ENCODE measurements around the gene DEPDC5. TPM values are rescaled to one million over a fixed set of nuclear protein-coding genes. Genes with fewer than 3 reads are reported as not detected.
"Not testable (repeated sequence)": the region's sequence is repeated elsewhere in the genome, so short reads cannot be mapped to it uniquely, and the experiment has no call there.

Gene DEPDC5
- total RNA-seq, 5 donors from 2014 or later (not counting 1 experiment from before 2014, with no cell fraction given): 40.3 to 52.7 (median 49.0) TPM

DNA sequence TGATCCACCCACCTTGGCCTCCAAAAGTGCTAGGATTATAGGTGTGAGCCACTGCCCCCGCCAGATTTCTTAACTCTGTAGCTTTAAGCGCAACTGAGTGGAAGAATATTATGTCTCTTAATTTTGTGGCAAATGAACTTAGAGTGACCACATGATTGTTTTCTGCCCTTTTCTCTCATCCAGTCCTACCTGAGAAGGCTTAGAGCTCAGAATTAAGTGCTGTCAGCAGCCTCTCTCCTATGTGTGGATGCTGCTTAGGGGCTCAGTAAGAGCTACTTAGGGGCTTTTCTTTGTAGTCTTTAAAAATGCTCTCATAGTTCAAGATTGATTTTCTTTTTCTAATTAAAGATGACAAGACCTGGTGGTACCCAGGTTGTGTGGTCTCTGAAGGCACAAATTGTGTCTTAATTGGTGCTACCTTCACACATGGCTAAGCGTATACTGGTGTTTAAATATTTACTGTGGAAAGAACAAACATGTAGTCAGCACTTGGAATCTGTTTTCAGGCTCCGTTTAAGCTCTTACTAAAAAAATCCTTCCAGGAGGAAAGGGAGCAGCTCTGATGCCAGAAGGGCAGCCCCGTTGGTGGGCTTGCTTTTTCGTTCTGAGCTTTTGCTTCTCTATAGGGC, 59.3 kb downstream of the DEPDC5 start:
- Histone ChIP-seq H3K9me3 (no peaks in the 10 kb centered on the region), H3K4me3 (ENCODE audit: control insufficient read depth in 1 of 2, extremely low read depth in 1 of 2, low read length in 1 of 2) (no peak overlapping the region), H3K36me3 (ENCODE audit: control insufficient read depth in 2 of 2, extremely low read depth in 1 of 2, insufficient read depth in 1 of 2, low read length in 1 of 2) (peaks cover 16 to 51% of the 10 kb centered on the region in 2 donors), H3K27me3 (replicated peaks in 1 of 2; ENCODE audit: control insufficient read depth in 2 of 2, extremely low read depth in 1 of 2, insufficient read depth in 2 of 2, low read length in 1 of 2) (no peaks in the 10 kb centered on the region), H3K4me1 (ENCODE audit: control insufficient read depth in 1 of 2, extremely low read depth in 1 of 2, insufficient read depth in 2 of 2, low read length in 2 of 2) (no peaks in the 10 kb centered on the region), H3K27ac (ENCODE audit: low read length) (no peak overlapping the region)
- Mint-ChIP-seq H3K36me3 (peaks cover 56% of the 10 kb centered on the region), H3K27me3 (no peaks in the 10 kb centered on the region), H3K27ac (no peak overlapping the region), H3K9me3 (no peaks in the 10 kb centered on the region), H3K4me3 (no peak overlapping the region), H3K4me1 (no peaks in the 10 kb centered on the region)
- no peak for DNase-seq
- WGBS (ENCODE audit: insufficient coverage): 100% methylated on average over 3 of the region's 6 CpGs
- ChIA-PET CTCF (interaction anchor here in 1 of 2 donors (0.6 kb wide), 1 partner anchor 52 kb away, joined by 5 read pairs; no protein-coding TSS in a partner anchor), POLR2A (no interaction called here)
- ATAC-seq (replicated peaks in 1 of 4): no peak

DNA sequence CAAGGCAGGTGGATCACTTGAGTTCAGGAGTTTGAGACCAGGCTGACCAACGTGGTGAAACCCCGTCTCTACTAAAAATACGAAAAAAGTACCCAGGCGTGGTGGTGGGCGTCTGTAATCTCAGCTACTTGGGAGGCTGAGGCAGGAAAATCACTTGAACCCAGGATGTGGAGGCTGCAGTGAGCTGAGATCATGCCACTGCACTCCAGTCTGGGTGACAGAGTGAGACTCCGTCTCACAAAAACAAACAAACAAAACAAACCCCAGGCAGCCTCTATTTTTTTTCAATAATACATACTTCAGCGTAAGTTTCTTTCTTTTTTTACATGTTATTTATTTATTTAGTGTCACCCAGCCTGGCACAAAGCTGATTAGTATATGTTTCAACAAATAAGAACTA, 60.1 kb downstream of the DEPDC5 start:
- not testable (repeated sequence) for ATAC-seq (replicated peaks in 1 of 4)
- H3K36me3 ChIP-seq (ENCODE audit: control insufficient read depth in 2 of 2, extremely low read depth in 1 of 2, insufficient read depth in 1 of 2, low read length in 1 of 2): peaks cover 16 to 59% of the 10 kb centered on the region in 2 donors

DNA sequence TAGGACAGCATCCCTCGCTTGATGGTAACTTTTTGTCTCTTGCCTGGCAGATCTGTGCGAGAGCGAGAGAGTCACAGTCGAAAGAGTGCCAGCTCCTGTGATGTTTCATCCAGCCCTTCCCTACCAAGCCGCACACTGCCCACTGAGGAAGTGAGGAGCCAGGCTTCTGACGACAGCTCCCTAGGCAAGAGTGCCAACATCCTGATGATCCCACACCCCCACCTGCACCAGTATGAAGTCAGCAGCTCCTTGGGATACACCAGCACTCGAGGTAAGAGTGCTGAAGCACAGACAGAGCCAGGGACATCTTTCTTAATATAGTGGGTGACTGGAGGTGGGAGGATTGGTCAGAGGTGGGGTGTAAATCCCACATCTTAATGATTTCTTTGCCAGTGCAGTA, 61.1 kb downstream of the DEPDC5 start:
- H3K36me3 Mint-ChIP-seq: peaks cover 64% of the 10 kb centered on the region
- no peaks in the 10 kb centered on the region for H3K4me1 ChIP-seq (ENCODE audit: control insufficient read depth in 1 of 2, extremely low read depth in 1 of 2, insufficient read depth in 2 of 2, low read length in 2 of 2)
- no peaks in the 10 kb centered on the region for H3K9me3 ChIP-seq
- CTCF ChIA-PET: interaction anchor here in 1 of 2 donors (0.8 kb wide), 1 partner anchor 35 kb away, joined by 4 read pairs; no protein-coding TSS in a partner anchor
- H3K27ac ChIP-seq (ENCODE audit: low read length): no peak overlapping the region
- H3K4me3 Mint-ChIP-seq: no peak overlapping the region
- no peak overlapping the region for H3K27ac Mint-ChIP-seq
- POLR2A ChIA-PET: interaction anchor here (0.7 kb wide), 2 partner anchors 10 to 51 kb away, joined by 4 to 11 read pairs; no protein-coding TSS in a partner anchor
- H3K27me3 ChIP-seq (replicated peaks in 1 of 2; ENCODE audit: control insufficient read depth in 2 of 2, extremely low read depth in 1 of 2, insufficient read depth in 2 of 2, low read length in 1 of 2): no peaks in the 10 kb centered on the region
- no peaks in the 10 kb centered on the region for H3K27me3 Mint-ChIP-seq
- DNase-seq: no peak
- H3K36me3 ChIP-seq (ENCODE audit: control insufficient read depth in 2 of 2, extremely low read depth in 1 of 2, insufficient read depth in 1 of 2, low read length in 1 of 2): peaks cover 18 to 63% of the 10 kb centered on the region in 2 donors
- WGBS (ENCODE audit: insufficient coverage): 100% methylated on average over 3 of the region's 7 CpGs
- no peak overlapping the region for H3K4me3 ChIP-seq (ENCODE audit: control insufficient read depth in 1 of 2, extremely low read depth in 1 of 2, low read length in 1 of 2)
- no peak for ATAC-seq (replicated peaks in 1 of 4)
- H3K9me3 Mint-ChIP-seq: no peaks in the 10 kb centered on the region
- peaks cover 0 to 4% (median 0%) of the 10 kb centered on the region in 3 donors for H3K4me1 Mint-ChIP-seq

More for the DNA sequence above, 60.1 kb downstream of the DEPDC5 start:
- H3K27me3 ChIP-seq (replicated peaks in 1 of 2; ENCODE audit: control insufficient read depth in 2 of 2, extremely low read depth in 1 of 2, insufficient read depth in 2 of 2, low read length in 1 of 2); DNase-seq; H3K4me3 Mint-ChIP-seq; POLR2A ChIA-PET; H3K4me1 Mint-ChIP-seq; H3K27ac Mint-ChIP-seq; H3K4me3 ChIP-seq (ENCODE audit: control insufficient read depth in 1 of 2, extremely low read depth in 1 of 2, low read length in 1 of 2); H3K9me3 ChIP-seq; H3K4me1 ChIP-seq (ENCODE audit: control insufficient read depth in 1 of 2, extremely low read depth in 1 of 2, insufficient read depth in 2 of 2, low read length in 2 of 2); H3K9me3 Mint-ChIP-seq; H3K27me3 Mint-ChIP-seq; H3K27ac ChIP-seq (ENCODE audit: low read length): not testable (repeated sequence)
- peaks cover 64% of the 10 kb centered on the region for H3K36me3 Mint-ChIP-seq
- WGBS (ENCODE audit: insufficient coverage): 98% methylated on average over 5 of the region's 7 CpGs
- CTCF ChIA-PET: interaction anchor here in 1 of 2 donors (0.6 kb wide), 1 partner anchor 53 kb away, joined by 5 read pairs; no protein-coding TSS in a partner anchor

DNA sequence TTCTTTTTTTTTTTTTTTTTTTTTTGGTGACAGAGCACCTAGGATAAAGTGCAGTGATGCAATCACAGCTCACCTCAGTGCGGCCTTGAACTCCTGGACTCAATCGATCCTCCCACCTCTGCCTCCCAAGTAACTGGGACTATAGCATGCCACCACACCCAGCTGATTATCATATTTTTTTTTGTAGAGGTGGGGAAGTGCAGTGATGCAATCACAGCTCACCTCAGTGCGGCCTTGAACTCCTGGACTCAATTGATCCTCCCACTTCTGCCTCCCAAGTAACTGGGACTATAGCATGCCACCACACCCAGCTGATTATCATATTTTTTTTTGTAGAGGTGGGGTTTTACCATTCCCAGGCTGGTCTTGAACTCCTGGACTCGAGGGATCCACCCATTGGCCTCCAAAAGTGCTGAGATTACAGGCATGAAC, 61.6 kb downstream of the DEPDC5 start:
- WGBS (ENCODE audit: insufficient coverage): no CpG with 5 or more reads among the region's 4 CpGs
- H3K36me3 Mint-ChIP-seq: peaks cover 62% of the 10 kb centered on the region
- not testable (repeated sequence) for ATAC-seq (replicated peaks in 1 of 4); DNase-seq; H3K9me3 Mint-ChIP-seq; H3K4me1 ChIP-seq (ENCODE audit: control insufficient read depth in 1 of 2, extremely low read depth in 1 of 2, insufficient read depth in 2 of 2, low read length in 2 of 2); H3K9me3 ChIP-seq; H3K4me1 Mint-ChIP-seq; H3K27ac Mint-ChIP-seq; H3K4me3 ChIP-seq (ENCODE audit: control insufficient read depth in 1 of 2, extremely low read depth in 1 of 2, low read length in 1 of 2); H3K27me3 Mint-ChIP-seq; H3K27ac ChIP-seq (ENCODE audit: low read length); H3K27me3 ChIP-seq (replicated peaks in 1 of 2; ENCODE audit: control insufficient read depth in 2 of 2, extremely low read depth in 1 of 2, insufficient read depth in 2 of 2, low read length in 1 of 2); H3K4me3 Mint-ChIP-seq
- POLR2A ChIA-PET: interaction anchor here (0.7 kb wide), 3 partner anchors 10 to 1698 kb away, joined by 4 to 11 read pairs (median 5); no protein-coding TSS in a partner anchor
- CTCF ChIA-PET: interaction anchor here in 1 of 2 donors (0.8 kb wide), 1 partner anchor 35 kb away, joined by 4 read pairs; no protein-coding TSS in a partner anchor
- H3K36me3 ChIP-seq (ENCODE audit: control insufficient read depth in 2 of 2, extremely low read depth in 1 of 2, insufficient read depth in 1 of 2, low read length in 1 of 2): peaks cover 18 to 62% of the 10 kb centered on the region in 2 donors

DNA sequence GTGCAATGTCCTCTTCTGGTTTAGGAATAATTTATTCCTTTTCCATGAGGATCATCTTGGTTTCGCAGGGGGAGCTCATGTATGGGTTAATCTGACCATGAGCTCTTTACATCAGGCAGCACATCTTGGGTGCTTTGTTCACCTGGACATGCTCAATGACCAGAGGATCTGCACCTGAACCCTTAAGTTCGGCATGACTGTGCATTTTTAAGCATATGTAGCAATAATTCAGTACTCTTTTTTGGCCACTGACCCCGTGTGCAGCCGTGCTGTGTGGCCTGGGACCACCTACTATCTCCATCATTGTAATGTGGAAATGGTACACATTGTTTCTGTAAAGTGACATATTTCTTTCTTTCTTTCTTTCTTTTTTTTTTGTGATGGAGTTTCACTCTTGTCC, 62.9 kb downstream of the DEPDC5 start:
- Histone ChIP-seq H3K9me3 (no peaks in the 10 kb centered on the region), H3K27ac (ENCODE audit: low read length) (no peak overlapping the region), H3K36me3 (ENCODE audit: control insufficient read depth in 2 of 2, extremely low read depth in 1 of 2, insufficient read depth in 1 of 2, low read length in 1 of 2) (peaks cover 18 to 62% of the 10 kb centered on the region in 2 donors), H3K4me3 (ENCODE audit: control insufficient read depth in 1 of 2, extremely low read depth in 1 of 2, low read length in 1 of 2) (no peak overlapping the region), H3K4me1 (ENCODE audit: control insufficient read depth in 1 of 2, extremely low read depth in 1 of 2, insufficient read depth in 2 of 2, low read length in 2 of 2) (no peaks in the 10 kb centered on the region), H3K27me3 (replicated peaks in 1 of 2; ENCODE audit: control insufficient read depth in 2 of 2, extremely low read depth in 1 of 2, insufficient read depth in 2 of 2, low read length in 1 of 2) (no peaks in the 10 kb centered on the region)
- no CpG with 5 or more reads among the region's 4 CpGs for WGBS (ENCODE audit: insufficient coverage)
- ATAC-seq (replicated peaks in 1 of 4) (no peak), DNase-seq (no peak)
- CTCF ChIA-PET: no interaction called here
- Mint-ChIP-seq H3K27ac (no peak overlapping the region), H3K27me3 (no peaks in the 10 kb centered on the region), H3K36me3 (peaks cover 64% of the 10 kb centered on the region), H3K4me1 (peaks cover 0 to 4% (median 0%) of the 10 kb centered on the region in 3 donors), H3K9me3 (no peaks in the 10 kb centered on the region), H3K4me3 (no peak overlapping the region)
- POLR2A ChIA-PET: interaction anchor here in 1 of 2 donors (0.6 kb wide), 1 partner anchor 8 kb away, joined by 5 read pairs; no protein-coding TSS in a partner anchor

DNA sequence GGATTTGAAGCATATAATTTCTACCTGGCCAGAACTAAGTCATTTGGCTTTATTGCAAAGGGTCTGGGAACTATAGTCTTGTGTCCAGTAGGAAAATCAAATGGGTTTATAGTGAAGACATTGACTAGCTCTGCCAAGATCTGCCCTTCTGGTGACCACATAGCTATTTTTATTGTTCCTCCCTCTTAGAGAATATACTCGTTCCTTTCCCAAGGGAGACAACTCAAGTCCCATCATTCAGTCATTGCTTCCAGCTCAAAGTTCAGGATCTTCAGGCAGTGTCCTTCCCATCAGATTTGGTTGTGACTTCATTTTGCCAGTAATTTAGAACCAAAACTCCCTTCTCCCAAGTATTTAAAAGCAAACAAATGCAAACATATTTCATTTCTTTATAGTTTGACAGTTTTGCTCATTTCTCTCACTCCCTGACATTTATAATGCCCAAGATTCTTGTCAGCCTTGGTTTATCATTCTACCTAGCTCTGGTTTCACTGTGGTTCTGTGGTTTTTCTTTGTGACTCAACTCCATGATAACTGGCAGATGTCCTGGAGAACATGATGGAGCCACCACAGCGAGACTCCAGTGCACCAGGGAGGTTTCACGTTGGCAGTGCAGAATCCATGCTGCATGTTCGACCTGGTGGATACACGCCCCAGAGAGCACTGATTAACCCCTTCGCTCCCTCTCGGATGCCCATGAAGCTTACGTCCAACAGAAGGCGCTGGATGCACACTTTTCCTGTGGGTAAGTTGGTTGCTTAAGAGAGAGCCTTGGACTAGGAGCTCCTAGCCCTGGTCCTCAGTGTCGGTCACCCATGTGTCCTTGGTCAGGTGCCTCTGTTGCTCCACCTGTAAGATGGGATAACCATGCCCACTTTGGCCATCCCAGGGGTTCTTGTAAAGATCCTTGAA, 64.9 kb downstream of the DEPDC5 start:
- peaks cover 23 to 75% of the 10 kb centered on the region in 2 donors for H3K36me3 ChIP-seq (ENCODE audit: control insufficient read depth in 2 of 2, extremely low read depth in 1 of 2, insufficient read depth in 1 of 2, low read length in 1 of 2)
- Mint-ChIP-seq H3K36me3 (peaks cover 76% of the 10 kb centered on the region), H3K27me3 (no peaks in the 10 kb centered on the region), H3K4me1 (peaks cover 0 to 4% (median 0%) of the 10 kb centered on the region in 3 donors), H3K27ac (no peak overlapping the region), H3K4me3 (no peak overlapping the region), H3K9me3 (no peaks in the 10 kb centered on the region)
- CTCF ChIA-PET: no interaction called here
- DNase-seq (no peak), ATAC-seq (replicated peaks in 1 of 4) (no peak)
- H3K4me1 ChIP-seq (ENCODE audit: control insufficient read depth in 1 of 2, extremely low read depth in 1 of 2, insufficient read depth in 2 of 2, low read length in 2 of 2): no peaks in the 10 kb centered on the region
- POLR2A ChIA-PET: interaction anchor here (0.5 kb wide), 2 partner anchors 10 to 488 kb away, joined by 3 to 4 read pairs; no protein-coding TSS in a partner anchor
- H3K27ac ChIP-seq (ENCODE audit: low read length): no peak overlapping the region
- WGBS (ENCODE audit: insufficient coverage): 86% methylated on average over 8 of the region's 10 CpGs
- H3K4me3 ChIP-seq (ENCODE audit: control insufficient read depth in 1 of 2, extremely low read depth in 1 of 2, low read length in 1 of 2): no peak overlapping the region
- H3K27me3 ChIP-seq (replicated peaks in 1 of 2; ENCODE audit: control insufficient read depth in 2 of 2, extremely low read depth in 1 of 2, insufficient read depth in 2 of 2, low read length in 1 of 2): no peaks in the 10 kb centered on the region
- H3K9me3 ChIP-seq: no peaks in the 10 kb centered on the region

Data from T-cell (primary cell).